GM12873 (cell line): ENCODE results near the gene SHISAL1.

ENCODE experiments used
- CTCF ChIP-seq: IDR thresholded peaks from 2 replicates; pipeline ENCODE4 v1.5.1; 2012; ENCODE audit warnings: low read depth, mild to moderate bottlenecking, moderate library complexity, low read length, control low read depth; ENCODE audit not compliant: insufficient read depth; ENCODE audit errors: missing control alignments

SHISAL1 gene

GRCh38 chr22:44312766-44313165 is at the start of gene SHISAL1:
Gene SHISAL1, minus strand, starts transcription at chr22:44312951. Its CDS starts 12,006 bp downstream, at chr22:44300945.
- no peak for TF ChIP-seq CTCF

DNA sequence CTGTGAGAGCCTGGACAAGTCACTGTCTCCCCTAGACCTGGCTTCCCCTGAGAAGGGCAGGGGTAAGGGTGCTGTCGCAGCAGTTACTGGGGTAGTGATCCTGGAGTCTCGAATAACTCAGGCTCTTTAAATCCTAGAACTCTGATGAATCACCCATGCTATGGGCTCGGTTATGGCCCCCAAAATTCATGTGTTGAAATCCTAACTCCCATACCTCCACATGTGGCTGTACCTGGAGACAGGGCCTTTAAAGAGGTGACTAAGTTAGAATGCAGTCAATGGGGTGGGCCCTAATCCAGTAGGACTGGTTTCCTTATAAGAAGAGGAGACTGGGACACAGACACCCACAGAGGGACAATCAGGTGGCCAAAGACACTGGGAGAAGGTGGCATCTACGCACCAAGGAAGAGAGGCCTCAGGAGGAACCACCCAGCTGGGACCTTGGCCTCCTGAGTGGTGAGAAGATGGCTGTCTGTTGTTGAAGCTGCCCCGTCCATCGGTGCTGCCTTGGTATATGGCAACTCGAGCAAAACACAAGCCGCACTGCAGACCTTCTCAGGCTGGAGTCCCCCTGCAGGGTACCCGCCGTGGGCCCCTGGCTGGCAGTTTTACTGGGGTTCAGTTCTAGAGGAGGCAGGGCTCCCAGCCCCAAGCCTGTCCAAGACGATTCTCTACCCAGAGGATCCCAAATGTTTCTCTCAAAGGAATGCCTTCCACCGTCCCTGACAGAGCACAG is 48.8 kb upstream of the SHISAL1 start:
- TF ChIP-seq CTCF, result no peak

DNA sequence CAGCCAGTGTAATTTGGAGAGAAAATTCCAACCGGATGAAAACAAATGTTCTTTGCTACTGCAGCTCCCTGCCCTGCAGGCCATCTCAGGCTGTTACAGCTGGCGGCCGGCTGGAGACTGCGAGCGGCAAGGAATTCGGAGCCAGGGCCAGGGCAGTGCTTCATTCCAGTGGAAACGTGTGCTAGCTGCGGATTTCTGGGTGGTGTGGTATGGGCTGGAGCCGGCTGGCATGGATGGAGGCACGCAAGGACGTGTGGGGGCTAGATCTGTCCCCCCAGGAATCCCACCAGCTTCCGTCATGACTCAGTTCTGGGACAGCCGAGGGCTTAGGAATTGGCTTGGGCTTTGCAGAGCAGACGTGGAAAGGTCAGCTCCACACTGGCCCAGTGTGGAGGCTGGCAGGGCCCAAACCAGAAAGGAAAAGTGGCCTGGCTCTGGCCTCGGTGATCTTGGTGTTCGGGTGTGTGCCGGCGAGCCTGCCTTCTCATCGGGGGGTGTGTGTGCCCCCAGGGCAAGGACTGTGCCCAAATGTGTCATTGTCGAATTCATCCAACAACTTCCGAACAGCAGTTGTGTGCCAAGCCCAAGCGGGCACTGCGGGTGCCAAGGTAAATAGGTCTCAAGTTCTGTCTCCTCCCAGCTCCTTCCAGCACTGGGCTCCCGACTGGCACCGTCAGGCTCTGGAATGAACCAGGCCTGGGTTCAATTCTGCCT is 48.1 kb upstream of the SHISAL1 start:
- TF ChIP-seq CTCF, result no peak

DNA sequence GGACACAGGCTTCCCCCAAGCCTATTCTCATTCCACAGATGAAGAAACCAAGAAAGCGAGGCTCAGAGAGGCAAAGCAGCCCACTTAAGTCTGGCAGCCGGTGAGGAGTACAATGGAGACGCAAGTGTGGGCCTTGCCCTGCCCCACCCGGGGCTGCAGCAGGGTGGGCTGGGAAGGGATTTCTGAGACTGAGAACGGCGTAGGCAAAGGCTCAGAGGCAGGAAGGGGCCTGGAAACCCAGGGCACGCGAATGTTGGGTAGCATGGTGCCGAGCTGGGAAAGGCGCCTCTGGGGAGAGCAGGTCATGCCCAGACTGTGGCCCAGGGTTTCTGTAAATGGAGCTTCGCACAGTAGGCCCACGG is 47.5 kb upstream of the SHISAL1 start:
- no peak for TF ChIP-seq CTCF

GRCh38 chr22:44359496-44360110 is 46.9 kb upstream of the SHISAL1 start:
- no peak for TF ChIP-seq CTCF

GRCh38 chr22:44358709-44359440 is 46.1 kb upstream of the SHISAL1 start:
- no peak for TF ChIP-seq CTCF

DNA sequence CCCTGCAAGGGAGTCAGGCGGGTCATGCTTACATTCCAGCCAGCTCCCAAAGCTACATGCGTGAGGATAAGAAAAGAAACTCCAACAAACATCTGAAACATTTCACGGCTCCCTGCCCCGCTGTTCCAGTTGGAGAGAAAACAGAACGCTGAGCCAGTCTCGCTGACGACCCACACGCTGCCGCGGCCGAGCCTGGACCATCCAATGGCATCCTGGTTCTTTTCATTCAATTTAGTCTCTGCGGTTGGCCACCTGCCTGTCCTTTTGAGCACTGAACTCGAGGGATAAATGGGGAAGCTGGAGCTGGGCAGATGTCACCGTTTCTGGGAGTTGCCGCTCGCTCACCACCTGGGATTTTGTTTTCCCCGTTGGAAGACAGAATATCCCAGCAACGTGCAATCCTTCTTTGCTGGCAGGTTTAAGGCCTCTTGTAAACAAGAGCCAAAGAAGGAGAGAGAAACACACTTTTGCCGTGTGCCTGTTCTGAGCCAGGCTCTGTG is 45.3 kb upstream of the SHISAL1 start:
- no peak for TF ChIP-seq CTCF
